A549 (cell line): ENCODE measurements around the gene NUDT21. TPM values are rescaled to one million over a fixed set of nuclear protein-coding genes. Genes with fewer than 3 reads are reported as not detected.

Experiments
- ATAC-seq, 2 experiments: fragments of 200-7000 bp in 1 of 2; fragments of >200 bp in 1 of 2; cut with Nextera tagmentation in 1 of 2; cut with Tn5 transposase in 1 of 2; 3 replicates each; pipeline versions ENCODE4 v1.8.0 to v1.9.1; 2018 to 2020; ENCODE audit warnings: mild to moderate bottlenecking in 1 of 2, moderate library complexity in 1 of 2
- CTCF ChIA-PET: fragments of 300-600 bp; sonication (Branson Sonifier 250); formaldehyde crosslinking; extraction: SDS; loops from one replicate; lab custom pipeline; 2021; ENCODE audit warnings: antibody characterized with exemption, inconsistent platforms; lab: Yijun Ruan, JAX
- POLR2A ChIA-PET: fragments of 350-600 bp; formaldehyde crosslinking; extraction: SDS; loops from one replicate; lab custom pipeline; 2021; ENCODE audit warnings: antibody characterized with exemption, inconsistent platforms; lab: Yijun Ruan, JAX
- DNase-seq, 2 experiments: peaks; one replicate each; pipeline versions ENCODE4 v3.0.0 to v3.0.0-alpha.2; 2011 to 2016; ENCODE audit warnings: low read depth in 1 of 2, low spot score in 1 of 2
- FAIRE-seq: peaks from 2 replicates; lab custom pipeline; 2011; peaks lifted over from hg19 to GRCh38; lab: Jason Lieb, UNC
- H3K27ac ChIP-seq, 2 experiments: fragments of >200 bp; sonication (Bioruptor Twin); formaldehyde crosslinking; 3 replicates each; pipeline ENCODE4 v1.5.1; 2016 to 2017
- H3K4me1 ChIP-seq: fragments of >200 bp; sonication (Bioruptor Twin); formaldehyde crosslinking; 3 replicates; pipeline ENCODE4 v1.6.1; 2016
- H3K4me2 ChIP-seq: fragments of >200 bp; sonication (Bioruptor Twin); formaldehyde crosslinking; 3 replicates; pipeline ENCODE4 v1.6.1; 2016
- H3K4me3 ChIP-seq: fragments of >200 bp; sonication (Bioruptor Twin); formaldehyde crosslinking; 3 replicates; pipeline ENCODE4 v1.5.1; 2016
- H3K9me3 ChIP-seq: fragments of >200 bp; sonication (Bioruptor Twin); formaldehyde crosslinking; 3 replicates; pipeline ENCODE4 v1.6.1; 2016
- CBX8 ChIP-seq: fragments of 200-600 bp; sonication (generic); IDR thresholded peaks from 2 replicates; pipeline ENCODE4 v1.6.1; 2016
- CHD2 ChIP-seq: fragments of 150-350 bp; IDR thresholded peaks from 2 replicates; pipeline ENCODE4 v1.6.1; 2014; ENCODE audit warnings: low read length; ENCODE audit not compliant: partially characterized antibody
- CHD4 ChIP-seq: fragments of 200-600 bp; sonication (generic); IDR thresholded peaks from 2 replicates; pipeline ENCODE4 v1.6.1; 2016; ENCODE audit warnings: antibody characterized with exemption, mild to moderate bottlenecking, borderline replicate concordance
- ESRRA ChIP-seq: fragments of 150-350 bp; IDR thresholded peaks from 2 replicates; pipeline ENCODE4 v1.6.1; 2014; ENCODE audit warnings: mild to moderate bottlenecking, low read length, borderline replicate concordance
- FOSB ChIP-seq: fragments of 250-450 bp; sonication (Bioruptor Pico); IDR thresholded peaks from 2 replicates; pipeline ENCODE4 v1.5.0; 2020; ENCODE audit warnings: mild to moderate bottlenecking, moderate library complexity
- FOSL2 ChIP-seq, 2 experiments: fragments of 450-650 bp in 1 of 2; fragments of >200 bp in 1 of 2; sonication (Bioruptor Twin) in 1 of 2; formaldehyde crosslinking; IDR thresholded peaks; 2 replicates each; pipeline versions ENCODE4 v1.5.0 to v1.6.1; 2016 to 2020; ENCODE audit warnings: mild to moderate bottlenecking in 1 of 2, moderate library complexity in 1 of 2
- FOXS1 ChIP-seq: fragments of 250-450 bp; sonication (Bioruptor Pico); IDR thresholded peaks from 2 replicates; pipeline ENCODE4 v1.5.0; 2020; ENCODE audit warnings: mild to moderate bottlenecking, moderate library complexity
- GATA3 ChIP-seq: IDR thresholded peaks from 2 replicates; pipeline ENCODE4 v1.6.1; 2012; ENCODE audit warnings: borderline replicate concordance
- HEYL ChIP-seq: fragments of 250-450 bp; sonication (Bioruptor Pico); IDR thresholded peaks from 2 replicates; pipeline ENCODE4 v1.8.0; 2021; ENCODE audit warnings: mild to moderate bottlenecking, moderate library complexity
- HOXB5 ChIP-seq: fragments of 250-450 bp; sonication (Bioruptor Pico); IDR thresholded peaks from 2 replicates; pipeline ENCODE4 v1.5.0; 2020; ENCODE audit warnings: mild to moderate bottlenecking, moderate library complexity
- MAX ChIP-seq: IDR thresholded peaks from 2 replicates; pipeline ENCODE4 v1.6.1; 2012
- MYC ChIP-seq: IDR thresholded peaks from 2 replicates; pipeline ENCODE4 v1.6.1; 2012; ENCODE audit warnings: mild to moderate bottlenecking, inconsistent platforms, low read length, improper control_type of control experiment, borderline replicate concordance
- NFE2L2 ChIP-seq: fragments of 150-350 bp; conservative IDR thresholded peaks from 2 replicates; pipeline ENCODE4 v1.6.1; 2014; ENCODE audit warnings: low read length
- NPAS2 ChIP-seq: fragments of 250-450 bp; sonication (Bioruptor Pico); IDR thresholded peaks from 2 replicates; pipeline ENCODE4 v1.8.0; 2022; ENCODE audit warnings: mild to moderate bottlenecking, moderate library complexity, borderline replicate concordance
- NR3C1 ChIP-seq: fragments of >200 bp; sonication (Bioruptor Twin); formaldehyde crosslinking; IDR thresholded peaks from 3 replicates; pipeline ENCODE4 v1.6.1; 2017
- PHF8 ChIP-seq: fragments of 200-600 bp; sonication (generic); IDR thresholded peaks from 2 replicates; pipeline ENCODE4 v1.6.1; 2016; ENCODE audit warnings: low read depth, mild to moderate bottlenecking, antibody characterized with exemption, moderate library complexity, borderline replicate concordance
- POLR2AphosphoS2 ChIP-seq: conservative IDR thresholded peaks from 2 replicates; pipeline ENCODE4 v1.6.1; 2012; ENCODE audit warnings: low read length, improper control_type of control experiment, inconsistent platforms
- RNF2 ChIP-seq: fragments of 200-600 bp; sonication (generic); IDR thresholded peaks from 2 replicates; pipeline ENCODE4 v1.6.1; 2016; ENCODE audit warnings: low read depth, mild to moderate bottlenecking, antibody characterized with exemption, moderate library complexity, borderline replicate concordance
- SMC3 ChIP-seq: fragments of >200 bp; sonication (Bioruptor Twin); formaldehyde crosslinking; IDR thresholded peaks from 3 replicates; pipeline ENCODE4 v1.6.1; 2018; ENCODE audit warnings: inconsistent platforms
- TFCP2L1 ChIP-seq: fragments of 250-450 bp; sonication (Bioruptor Pico); IDR thresholded peaks from 2 replicates; pipeline ENCODE4 v1.5.0; 2021; ENCODE audit warnings: mild to moderate bottlenecking
- TP53 ChIP-seq: fragments of 250-450 bp; sonication (Bioruptor Pico); IDR thresholded peaks from 2 replicates; pipeline ENCODE4 v1.5.0; 2021; ENCODE audit warnings: mild to moderate bottlenecking, moderate library complexity
- USF2 ChIP-seq: fragments of 450-650 bp; IDR thresholded peaks from 2 replicates; pipeline ENCODE4 v1.6.1; 2014; ENCODE audit warnings: antibody characterized with exemption
- ZNF302 ChIP-seq: fragments of 250-450 bp; sonication (Bioruptor Pico); IDR thresholded peaks from 2 replicates; pipeline ENCODE4 v1.9.0; 2021; ENCODE audit warnings: inconsistent platforms, mild to moderate bottlenecking, moderate library complexity
- ZSCAN20 ChIP-seq: fragments of 250-450 bp; sonication (Bioruptor Pico); IDR thresholded peaks from 2 replicates; pipeline ENCODE4 v1.8.0; 2022; ENCODE audit warnings: mild to moderate bottlenecking, moderate library complexity
- WGBS: methylation state at CpG from one replicate; pipeline ENCODE4 v1.1.6; 2017; ENCODE audit errors: missing lambda C conversion rate; 5-methylcytosine and 5-hydroxymethylcytosine counted together
- polyA plus RNA-seq, 4 experiments: library from polyadenylated mRNA; depleted of rRNA in 3 of 4; stranded (reverse); fragments of >200 nt; fragmentation: RNase III in 1 of 4; extraction: RNeasy Plus Mini Kit Qiagen cat#74134 plus additional on column Dnase treatment in 1 of 4; gene quantifications; 2 replicates in 3 of 4; 3 replicates in 1 of 4; pipeline ENCODE4 v1.2.3, GENCODE V29; 2011 to 2017

Gene NUDT21
- polyA plus RNA-seq, 2 of the 4 experiments (the other 2 are of a cell fraction): 58.7 to 153 TPM

DNA sequence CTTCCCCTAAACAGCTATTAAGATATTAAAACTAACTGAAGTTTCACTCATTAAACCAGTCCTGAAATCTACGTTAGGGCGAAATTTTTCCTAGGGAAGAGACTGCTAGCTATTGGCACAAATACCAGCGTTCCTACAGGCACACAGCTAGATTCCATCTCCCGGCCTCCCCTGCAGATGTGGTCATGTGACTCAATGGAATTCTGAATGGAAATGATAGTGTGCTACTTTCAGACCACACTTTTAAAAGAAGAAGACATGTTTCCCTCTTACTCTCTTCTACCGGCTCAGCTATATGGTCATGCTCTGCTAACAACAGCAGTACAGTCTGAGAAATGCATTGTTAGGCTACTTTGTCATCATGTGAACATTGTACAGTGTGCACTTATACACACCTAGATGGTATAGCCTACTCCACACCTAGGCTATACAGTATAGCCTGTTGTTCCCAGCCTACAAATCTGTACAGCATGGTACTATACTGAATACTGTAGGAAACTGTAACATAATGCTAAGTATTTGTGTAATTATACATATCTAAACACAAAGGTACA is 31.6 kb upstream of the NUDT21 start:
- ChIA-PET POLR2A (no interaction called here), CTCF (interaction anchor here (0.7 to 2.7 kb wide), 2 partner anchors 24 to 219 kb away, joined by 3 to 11 read pairs; no protein-coding TSS in a partner anchor)
- Histone ChIP-seq H3K27ac (no peak overlapping the region), H3K9me3 (no peaks in the 10 kb centered on the region), H3K4me3 (no peak overlapping the region), H3K4me2 (no peak overlapping the region), H3K4me1 (peaks cover 8% of the 10 kb centered on the region; the same call in 2 of the 3 replicates)
- ATAC-seq (no peak; a peak in 1 of 6 replicates), FAIRE-seq (no peak), DNase-seq (no peak)
- TF ChIP-seq MYC (no peak), USF2 (no peak), CHD2 (no peak), SMC3 (no peak), MAX (no peak), RNF2 (no peak), HEYL (CRISPR knock-in tag) (no peak), FOSL2 (IDR thresholded peaks at IDR 0.05) (no peak), FOSL2 (CRISPR knock-in tag; IDR thresholded peaks at IDR 0.05) (no peak), PHF8 (no peak), POLR2AphosphoS2 (no peak), HOXB5 (CRISPR knock-in tag) (no peak), CHD4 (no peak), FOXS1 (CRISPR knock-in tag) (no peak)
- 91% methylated on average over 5 of the region's 5 CpGs for WGBS

DNA sequence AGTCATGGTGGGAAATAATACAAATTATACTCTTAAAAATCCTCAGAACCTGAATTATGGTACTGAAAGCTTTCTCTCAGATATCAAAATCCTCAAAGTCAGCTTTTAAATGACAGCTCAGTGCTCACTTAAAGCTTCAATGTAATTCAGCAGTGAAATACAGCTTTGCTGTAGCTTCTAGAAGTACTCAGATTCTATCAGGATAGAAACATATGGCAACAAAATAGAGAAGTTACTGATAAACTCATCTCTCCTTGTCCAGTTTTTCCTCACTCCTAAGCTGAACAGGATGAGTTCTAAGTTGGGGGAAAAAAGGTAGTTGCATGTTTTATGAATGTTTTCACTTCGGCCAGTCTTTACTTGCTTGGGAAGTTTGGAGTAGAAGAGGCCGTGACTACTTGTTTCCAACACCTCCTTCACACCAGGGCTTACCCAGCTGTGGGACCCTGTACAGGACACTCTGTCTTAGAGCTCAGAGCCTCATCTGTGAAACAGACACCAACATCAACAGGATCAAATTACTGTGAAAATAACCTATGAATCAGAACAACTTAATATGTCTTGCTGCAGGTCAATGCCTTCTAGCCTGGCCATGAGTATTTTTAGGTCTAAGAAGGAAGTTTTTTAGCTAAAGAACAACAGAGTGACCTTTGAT is 30.5 kb upstream of the NUDT21 start:
- no peak for TF ChIP-seq TFCP2L1 (CRISPR knock-in tag)
- TF ChIP-seq FOSB: no peak
- no peak for TF ChIP-seq NPAS2
- no peak for TF ChIP-seq NFE2L2
- no peak for TF ChIP-seq ZNF302
- TF ChIP-seq TP53 (CRISPR knock-in tag): no peak
- TF ChIP-seq USF2: no peak
- no peak for TF ChIP-seq ZSCAN20 (CRISPR knock-in tag)
- TF ChIP-seq NR3C1: no peak
- TF ChIP-seq GATA3: no peak
- no peak for TF ChIP-seq ESRRA
- TF ChIP-seq CBX8: no peak
- TF ChIP-seq, all 56 proteins: peak for 0
- FAIRE-seq: no peak
- POLR2A ChIA-PET: no interaction called here
- Histone ChIP-seq H3K27ac (no peak overlapping the region), H3K4me3 (no peak overlapping the region), H3K9me3 (no peaks in the 10 kb centered on the region), H3K4me1 (peaks cover 13% of the 10 kb centered on the region; the same call in 2 of the 3 replicates), H3K4me2 (no peak overlapping the region)
- WGBS: 93% methylated on average over 2 of the region's 2 CpGs
- DNase-seq: no peak
- ATAC-seq: no peak
- CTCF ChIA-PET: interaction anchor here (0.8 to 2.7 kb wide), 2 partner anchors 21 to 220 kb away, joined by 6 to 11 read pairs; no protein-coding TSS in a partner anchor
